ENCODE measurements around the gene FAM9B. TPM values are rescaled to one million over a fixed set of nuclear protein-coding genes. Genes with fewer than 3 reads are reported as not detected.

The FAM9B gene
- not detected in 2 replicates for total RNA-seq

GRCh38 chrX:9033989-9034388, at the start of gene FAM9B:
TSS of gene FAM9B (minus strand) at chrX:9034127. CDS start at chrX:9032986, 1,141 bp downstream.

Other genes with a start within 250 kb of the FAM9B start
- not detected in 2 replicates for gene FAM9A, start 232.7 kb downstream of the FAM9B start, total RNA-seq

All from myometrial cell (primary cell).